ENCODE data around the gene ZNF454.

- no peak for TF ChIP-seq POLR2A (IDR thresholded peaks at IDR 0.05; ENCODE audit: low read depth, low read length)
- TF ChIP-seq TAF1 (IDR thresholded peaks at IDR 0.05; ENCODE audit: low read depth, low read length): no peak
- no peak for TF ChIP-seq SPI1 (IDR thresholded peaks at IDR 0.05; ENCODE audit: low read depth, low read length)
- no peak for TF ChIP-seq POLR2AphosphoS5 (IDR thresholded peaks at IDR 0.05; ENCODE audit: low read depth, low read length)
- no peak for TF ChIP-seq PAX5 (IDR thresholded peaks at IDR 0.05; ENCODE audit: insufficient read depth, low read length, severe bottlenecking)
- no peak for TF ChIP-seq POU2F2 (IDR thresholded peaks at IDR 0.05; ENCODE audit: low read depth, low read length)
Measured at GRCh38 chr5:178993955-178994579, 53.1 kb downstream of the ZNF454 start.

Measured in GM12891 (cell line).